Lung microvascular endothelial cell (primary cell): ENCODE data around the gene MXD3. TPM values are rescaled to one million over a fixed set of nuclear protein-coding genes. Genes with fewer than 3 reads are reported as not detected.
"Not testable (repeated sequence)": the region's sequence is repeated elsewhere in the genome, so short reads cannot be mapped to it uniquely, and the experiment has no call there.

ENCODE experiments used
- DNase-seq, 2 donors: peaks; one replicate each; pipeline versions ENCODE4 v3.0.0 to v3.0.0-alpha.2; 2010; ENCODE audit warnings: low read depth in 2 of 2
- total RNA-seq: library from RNA; depleted of rRNA; stranded (reverse); fragments of >200 nt; gene quantifications from 2 replicates; pipeline ENCODE4 v1.2.1, GENCODE V29; 2014

Gene MXD3
- total RNA-seq, 1 donor from 2014 or later, result 8.1 TPM

- no peak for DNase-seq
Observed at GRCh38 chr5:177320879-177321278, 9.2 kb upstream of the MXD3 start.

DNA sequence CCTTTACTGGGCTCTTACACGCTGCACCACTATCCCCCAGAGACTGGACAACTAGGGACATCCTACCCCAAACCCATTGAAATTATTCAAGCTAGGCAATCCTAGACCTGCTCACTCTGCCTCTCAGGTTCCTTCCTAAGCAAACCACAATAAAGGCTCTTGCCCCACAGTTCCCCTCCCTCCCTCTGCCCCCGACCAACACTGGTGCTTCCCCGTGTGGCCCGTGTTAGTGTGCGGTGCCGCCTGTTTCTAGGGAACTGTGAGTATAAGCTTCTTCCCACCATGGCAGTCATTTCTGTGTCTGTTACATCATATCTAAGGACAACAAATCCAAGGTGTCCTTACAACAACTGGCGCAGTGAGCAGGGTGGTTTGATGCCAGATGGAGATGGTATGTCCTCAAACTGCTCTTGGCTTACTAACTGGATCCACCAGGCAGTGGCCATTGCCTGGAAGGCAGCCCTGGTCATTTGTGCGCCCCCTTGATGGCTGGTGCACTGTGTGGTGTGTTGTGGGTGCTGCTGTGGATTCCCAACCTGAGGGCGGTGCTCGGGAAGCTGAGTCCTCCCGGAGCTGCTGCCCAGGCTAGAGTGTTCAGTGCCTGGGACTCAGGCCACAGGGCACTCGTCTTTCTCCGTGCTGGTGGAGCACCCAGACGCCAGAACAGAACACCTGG lies 8.4 kb upstream of the MXD3 start:
- DNase-seq, result no peak

DNA sequence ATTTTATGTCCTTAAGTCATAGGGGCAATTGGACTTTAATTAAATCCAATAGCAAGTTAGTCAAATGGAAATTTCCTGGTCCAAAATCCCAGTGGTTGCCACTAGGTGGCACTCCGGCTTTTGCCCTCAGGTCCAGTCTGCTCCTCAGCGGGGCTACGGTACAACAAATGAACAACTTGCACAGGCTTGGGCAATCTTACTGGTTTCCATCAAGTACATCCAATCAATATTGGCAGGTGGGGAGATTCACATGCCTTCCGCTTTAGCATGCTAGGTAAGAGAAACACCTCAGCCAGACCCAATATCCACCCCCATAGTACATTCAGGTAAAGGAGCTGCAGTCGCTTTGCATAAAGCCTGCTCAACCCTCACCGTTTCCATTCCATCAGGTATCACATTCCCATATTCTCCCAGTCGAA lies 6.3 kb upstream of the MXD3 start:
- DNase-seq, result peak; percentile 84 to 85

DNA sequence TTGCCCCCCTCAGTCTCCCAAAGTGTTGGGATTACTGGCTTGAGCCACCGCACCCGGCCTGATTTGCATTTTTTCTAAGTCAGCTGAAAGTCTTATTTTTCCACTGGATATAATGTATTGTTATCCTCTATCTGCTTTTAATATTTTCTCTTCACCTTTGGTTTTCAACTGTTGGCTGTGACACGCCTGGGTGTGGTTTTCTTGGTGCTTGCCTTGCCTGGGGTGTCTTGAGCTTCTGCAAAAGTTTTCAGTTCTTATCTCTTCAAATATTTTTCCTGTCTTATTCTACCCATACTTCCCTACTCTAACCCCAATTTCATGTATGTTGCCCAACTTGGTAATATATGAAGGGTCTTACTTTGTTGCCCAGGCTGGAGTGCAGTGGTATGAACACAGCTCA lies 4.3 kb upstream of the MXD3 start:
- DNase-seq, result no peak

DNA sequence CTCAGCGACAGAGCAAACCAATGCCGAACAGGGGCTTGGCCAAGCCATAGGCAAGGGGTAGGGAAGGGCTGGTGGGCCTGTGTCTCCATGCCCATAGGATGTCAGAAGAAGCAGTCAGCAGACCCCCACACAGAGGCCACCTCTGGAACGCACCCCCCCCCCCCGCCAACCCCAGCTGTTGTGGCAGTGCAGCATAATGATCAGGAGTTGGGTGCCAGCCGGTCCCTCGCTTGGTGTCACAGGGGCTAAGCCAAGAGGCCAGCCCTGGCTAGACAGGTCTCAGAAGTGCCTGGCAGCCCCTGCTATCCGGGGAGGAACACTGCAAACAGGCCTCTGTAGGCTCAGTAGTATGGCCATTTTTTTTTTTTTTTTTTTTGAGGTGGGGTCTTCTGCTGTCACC lies 3.7 kb upstream of the MXD3 start:
- no peak for DNase-seq

- no peak for DNase-seq
Observed at GRCh38 chr5:177314376-177315342, 3.0 kb upstream of the MXD3 start.

DNA sequence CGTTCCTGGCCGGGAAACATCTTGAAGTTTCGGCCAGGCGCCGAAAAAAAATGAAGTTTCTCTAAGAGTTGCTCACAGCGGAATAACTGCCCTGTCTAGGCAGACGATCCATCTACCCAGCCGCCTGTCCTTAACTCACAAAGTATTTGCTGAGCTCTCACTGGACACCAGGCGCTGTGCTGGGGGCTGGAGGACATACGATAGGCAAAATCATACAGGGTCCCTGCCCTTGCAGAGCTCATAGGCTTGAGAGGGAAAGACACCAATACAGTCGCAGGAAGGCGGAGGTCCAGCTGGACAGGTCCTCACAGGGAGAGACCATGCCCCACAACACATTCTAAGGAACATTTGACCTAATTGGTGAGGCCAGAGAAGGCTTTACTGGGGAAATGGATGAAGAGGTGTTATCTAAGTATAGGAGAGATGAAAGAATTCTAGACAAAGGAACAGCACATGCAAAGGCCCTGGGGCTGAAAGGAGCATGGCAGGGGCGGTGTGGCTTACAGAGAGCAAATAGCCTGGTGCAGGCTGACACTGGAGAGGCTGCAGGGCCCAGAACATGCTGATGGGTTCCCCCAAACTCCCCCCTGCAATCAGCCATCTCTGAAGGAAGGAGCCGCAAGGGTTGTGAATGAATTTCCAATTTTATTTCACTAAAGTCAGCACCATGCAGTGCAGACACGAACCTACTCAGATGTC lies 2.0 kb upstream of the MXD3 start:
- DNase-seq, result no peak

DNA sequence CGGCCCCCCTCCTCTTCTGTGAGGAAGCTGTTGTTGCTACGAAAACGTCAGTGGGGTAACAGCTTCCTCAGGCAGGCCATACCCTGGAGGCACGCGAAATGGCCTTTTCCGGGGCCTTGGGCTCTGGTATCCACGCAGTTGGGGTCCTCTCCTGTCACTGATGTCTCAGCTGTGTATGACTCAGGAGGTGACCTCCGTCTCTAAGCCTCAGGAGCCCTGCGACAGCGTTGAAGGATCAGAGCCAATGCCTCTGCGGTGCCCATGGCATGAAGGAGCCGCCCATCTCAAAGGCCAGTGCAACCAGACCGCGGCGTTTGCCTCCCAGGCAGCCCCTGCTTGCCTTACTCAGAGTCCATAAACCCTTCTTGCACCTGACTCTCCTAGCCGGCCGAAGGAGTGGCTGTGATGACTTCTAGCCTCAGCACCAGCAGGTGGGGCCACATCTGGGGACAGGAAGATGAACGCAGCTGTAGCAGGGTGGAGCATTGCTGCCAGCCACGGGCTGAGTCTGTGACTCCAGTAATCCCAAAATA lies 1.0 kb upstream of the MXD3 start:
- no peak for DNase-seq

DNA sequence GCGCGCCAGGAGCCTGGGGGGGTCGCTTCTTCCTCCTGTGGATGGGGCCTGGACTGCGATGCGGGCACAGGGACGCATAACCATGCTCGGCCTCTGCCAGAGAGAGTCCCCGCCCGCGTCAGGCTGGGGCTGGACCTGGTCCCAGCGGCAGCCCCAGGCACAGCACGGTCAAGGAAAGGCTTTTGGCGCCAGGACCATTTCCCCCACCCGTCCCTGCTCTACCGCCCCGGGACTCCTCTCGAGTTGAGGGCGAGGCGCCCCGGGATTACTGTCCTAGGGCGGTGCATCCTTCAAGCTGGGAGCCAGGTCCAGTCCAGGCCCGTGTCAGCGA lies 341 bp downstream of the MXD3 start:
- DNase-seq, result peak in 1 of 2 donors; percentile 38

GRCh38 chr5:177310757-177311391 lies 824 bp downstream of the MXD3 start:
- DNase-seq, result peak; percentile 52 to 93

DNA sequence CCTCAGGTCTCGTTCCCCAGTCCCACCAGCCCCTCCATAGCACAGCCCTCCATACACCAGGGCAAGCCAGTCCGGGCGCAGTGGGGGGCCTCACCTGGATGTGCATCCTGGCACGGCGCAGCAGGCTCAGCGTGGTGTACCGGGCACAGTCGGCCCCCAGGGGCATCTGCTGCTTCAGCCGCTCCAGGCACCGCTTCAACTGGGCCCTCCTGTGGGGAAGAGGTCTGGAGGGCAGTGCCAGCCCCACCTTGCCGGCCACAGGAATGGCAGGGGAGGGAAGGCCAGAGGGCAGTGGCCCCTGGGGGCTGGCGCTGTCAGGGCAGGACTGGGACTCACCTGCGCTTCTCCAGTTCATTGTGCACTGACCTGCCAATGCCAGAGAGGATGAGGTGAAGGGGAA lies 1.4 kb downstream of the MXD3 start:
- DNase-seq, result no peak

DNA sequence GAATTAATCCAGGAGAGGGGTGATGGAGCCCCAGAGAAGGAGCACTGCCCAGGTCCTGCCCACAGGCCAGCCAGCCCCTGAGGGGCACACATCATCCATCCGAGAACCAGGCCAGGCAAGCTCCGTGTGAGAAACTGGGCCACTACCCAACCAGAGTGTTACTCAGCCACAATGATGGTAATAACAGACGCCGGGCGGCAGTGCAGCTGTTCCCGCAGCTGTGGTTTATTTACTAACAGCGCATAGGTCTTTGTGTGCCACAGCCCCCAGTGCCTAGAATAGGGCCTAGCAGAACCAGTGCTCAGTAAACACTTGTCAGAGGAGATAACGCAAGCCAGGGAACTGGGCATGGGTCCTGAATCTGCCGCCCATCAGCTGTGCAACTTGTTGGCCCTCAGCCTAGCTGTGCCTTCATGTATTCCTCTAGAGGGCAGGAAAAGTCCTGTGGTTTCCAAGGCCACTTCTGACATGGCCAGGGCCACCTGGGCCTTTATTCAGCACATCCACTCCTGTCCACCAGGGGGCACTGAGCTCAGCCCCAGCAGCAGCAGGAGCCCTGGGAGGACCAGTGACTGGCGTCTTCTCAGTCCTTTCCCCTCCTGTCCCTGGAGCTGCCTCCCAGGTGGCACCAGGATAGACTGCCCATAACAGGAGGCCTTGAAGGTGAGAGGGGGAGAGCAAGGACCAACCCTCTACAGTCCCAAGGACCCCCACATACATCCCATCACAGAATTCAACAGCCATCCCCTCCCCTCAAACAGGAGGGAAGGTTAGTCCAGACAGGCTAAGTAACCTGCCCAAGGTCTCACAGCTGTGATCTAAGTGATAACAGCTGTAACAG lies 2.1 kb downstream of the MXD3 start:
- peak; percentile 78 to 80 for DNase-seq

DNA sequence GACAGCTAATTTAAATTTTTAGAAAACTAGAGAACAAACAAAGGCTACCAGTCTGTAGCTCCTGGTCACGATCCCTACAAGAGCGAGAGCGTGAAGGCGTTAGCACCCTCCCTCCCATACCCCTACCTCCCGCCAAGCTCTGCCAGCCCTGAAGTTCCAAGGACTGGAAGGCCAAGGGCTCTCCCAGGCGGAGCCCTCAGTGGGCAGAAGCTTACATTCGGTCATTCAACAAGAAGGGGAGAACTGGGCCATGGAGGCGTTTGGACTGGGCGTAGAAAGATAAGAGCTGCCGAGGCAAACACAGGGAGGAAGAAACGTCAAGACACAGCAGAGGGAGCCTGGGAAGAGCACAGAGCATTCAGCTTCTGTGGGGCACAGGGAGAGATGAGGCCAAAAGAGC lies 3.0 kb downstream of the MXD3 start:
- DNase-seq, result no peak

DNA sequence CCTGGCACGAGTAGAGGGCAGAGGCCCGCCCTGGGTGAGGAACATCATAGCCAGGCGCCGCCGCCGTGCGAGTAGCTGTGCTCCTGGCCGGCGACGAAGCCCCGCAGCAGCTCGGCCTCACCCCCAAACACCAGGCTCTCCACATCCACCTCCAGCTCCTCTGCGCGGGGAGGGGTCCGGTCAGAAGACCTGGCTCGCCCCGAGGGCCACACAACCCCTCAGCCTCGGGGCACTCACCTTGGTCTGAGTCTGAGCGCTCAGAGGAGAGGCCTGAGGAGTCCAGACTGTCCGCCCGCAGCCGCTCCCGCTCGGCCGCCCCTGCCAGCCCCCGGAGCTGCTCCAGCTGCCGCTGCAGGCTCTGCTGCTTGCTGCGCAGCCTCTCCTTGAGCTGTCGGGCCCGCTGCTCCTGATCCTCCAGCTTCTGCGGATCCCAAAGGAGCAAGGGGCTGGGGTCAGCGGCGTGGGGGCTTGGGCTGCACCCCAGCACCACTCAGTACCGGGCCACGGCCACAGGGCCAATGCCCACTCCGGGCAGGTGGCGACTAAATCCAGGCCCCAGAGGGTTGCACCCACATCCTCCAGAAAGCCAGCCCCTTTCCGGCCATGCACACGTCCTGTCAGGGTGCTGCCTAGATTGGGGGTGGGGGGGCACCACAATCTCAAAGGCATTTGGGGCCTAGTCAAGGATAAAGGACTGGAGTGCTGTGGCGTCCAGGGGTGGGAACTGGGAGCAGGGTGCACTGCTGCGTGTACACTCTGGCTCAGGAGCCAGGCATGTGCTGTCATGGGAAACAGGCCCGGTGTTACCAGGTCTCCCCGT lies 3.9 kb downstream of the MXD3 start:
- DNase-seq, result no peak

DNA sequence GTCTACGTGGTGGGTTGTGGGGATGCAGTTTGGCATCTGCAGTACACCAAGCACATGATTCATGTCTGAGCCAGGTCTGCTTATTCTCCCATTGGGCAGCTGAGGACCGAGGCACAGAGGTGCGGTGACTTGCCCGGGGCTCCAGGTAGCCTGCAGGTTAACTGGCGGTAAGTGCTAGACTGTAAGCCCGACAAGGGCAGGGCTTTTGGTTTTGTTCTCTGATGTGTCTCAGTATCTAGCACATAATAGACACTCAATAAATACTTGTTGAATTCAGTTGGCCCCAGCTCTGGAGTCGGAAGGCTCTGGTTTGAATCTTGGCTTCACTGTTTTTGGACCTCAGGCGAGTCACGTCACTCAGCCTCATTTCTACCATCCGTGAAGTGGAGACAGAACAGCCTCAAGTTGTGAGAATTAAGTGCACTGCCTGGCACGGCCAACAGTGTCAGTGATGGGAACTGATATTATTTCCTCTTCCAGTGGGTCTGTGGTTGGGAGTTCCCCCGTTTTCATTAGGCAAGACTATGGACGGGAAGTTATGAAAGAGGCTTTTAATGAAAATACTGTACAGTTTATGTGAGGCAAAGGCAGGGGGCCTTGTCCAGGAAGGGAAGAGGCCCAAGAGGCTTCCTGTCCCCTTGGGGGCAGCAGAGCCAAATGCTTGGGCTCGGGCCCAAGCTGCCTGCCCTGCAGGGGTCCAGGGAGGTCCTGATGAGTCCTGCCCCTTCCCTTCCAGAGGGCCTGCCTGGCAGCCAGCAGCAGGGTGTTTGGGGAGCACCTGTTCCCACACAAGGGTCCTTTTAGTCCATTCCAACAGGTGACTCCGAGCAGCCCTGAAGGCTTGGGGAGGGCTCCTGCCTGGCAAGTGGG lies 4.8 kb downstream of the MXD3 start:
- DNase-seq, result peak; percentile 76 to 81

GRCh38 chr5:177306103-177306640 lies 5.5 kb downstream of the MXD3 start:
- not testable (repeated sequence) for DNase-seq

DNA sequence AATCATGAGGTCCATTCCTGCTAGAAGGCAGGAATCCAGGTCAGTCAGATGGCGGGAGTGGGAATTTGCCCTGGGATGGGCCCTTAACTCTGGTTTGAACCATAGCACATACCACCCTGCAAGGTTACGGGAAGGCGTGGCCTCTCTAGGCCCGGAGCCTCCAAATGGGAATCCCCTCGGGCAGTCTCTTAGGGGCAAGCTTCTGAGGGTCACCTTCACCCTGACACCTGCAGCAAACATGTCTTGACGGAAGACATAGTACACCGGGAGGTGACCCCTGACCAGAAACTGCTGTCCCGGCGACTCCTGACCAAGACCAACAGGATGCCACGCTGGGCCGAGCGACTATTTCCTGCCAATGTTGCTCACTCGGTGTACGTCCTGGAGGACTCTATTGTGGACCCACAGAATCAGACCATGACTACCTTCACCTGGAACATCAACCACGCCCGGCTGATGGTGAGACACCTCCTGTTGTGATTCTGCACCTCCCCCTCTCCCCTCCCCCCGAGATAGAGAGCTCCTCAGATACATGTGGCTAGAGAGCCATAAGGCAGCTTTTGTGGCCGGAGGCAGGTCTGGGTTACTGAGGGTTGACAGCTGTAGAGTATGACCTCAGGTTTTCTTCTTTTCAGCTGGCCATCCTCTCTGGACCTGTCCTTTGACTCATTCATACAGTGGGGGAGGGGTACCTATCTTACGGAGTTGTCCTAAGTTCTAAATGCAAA lies 7.1 kb downstream of the MXD3 start:
- DNase-seq, result peak; percentile 36 to 49

- DNase-seq, result peak; percentile 29 to 33
Observed at GRCh38 chr5:177303925-177304391, 7.7 kb downstream of the MXD3 start.
